Measurements from ENCODE around the gene HDAC2. TPM values are rescaled to one million over a fixed set of nuclear protein-coding genes. Genes with fewer than 3 reads are reported as not detected.

The HDAC2 gene
- total and polyA plus RNA-seq, 2 experiments from 2014 or later = 343 to 355 TPM

GRCh38 chr6:113903666-113904330 is 67.2 kb downstream of the HDAC2 start (continued):
- TF ChIP-seq ZNF462 (CRISPR knock-in tag; IDR thresholded peaks at IDR 0.05) = no peak
- no peak for TF ChIP-seq STAT1 (IDR thresholded peaks at IDR 0.05; ENCODE audit: unreplicated experiment)
- no peak for TF ChIP-seq NANOG (IDR thresholded peaks at IDR 0.05; ENCODE audit: borderline replicate concordance)
- no peak for TF ChIP-seq ZNF331 (CRISPR knock-in tag; IDR thresholded peaks at IDR 0.05; ENCODE audit: low read depth)
- no peak for TF ChIP-seq CREB1 (CRISPR knock-in tag; IDR thresholded peaks at IDR 0.05; ENCODE audit: low read depth)

GRCh38 chr6:113901482-113901881 is 69.5 kb downstream of the HDAC2 start:
- peaks cover 3% of the 10 kb centered on the region for H3K27me3 Mint-ChIP-seq (ENCODE audit: insufficient read depth, low read depth, poor library complexity)
- Histone ChIP-seq H3K36me3 (ENCODE audit: insufficient read depth) (no peaks in the 10 kb centered on the region), H3K9me2 (ENCODE audit: insufficient read depth) (peaks cover 8% of the 10 kb centered on the region), H3K79me2 (replicated peaks; ENCODE audit: insufficient read depth) (no peaks in the 10 kb centered on the region), H4K20me1 (replicated peaks; ENCODE audit: insufficient read depth) (no peaks in the 10 kb centered on the region), H3K27me3 (ENCODE audit: insufficient read depth) (no peaks in the 10 kb centered on the region), H3K27ac (ENCODE audit: low read depth) (no peak overlapping the region), H3K4me3 (no peak overlapping the region), H3K4me2 (no peak overlapping the region), H3F3A (replicated peaks; ENCODE audit: low read depth) (no peaks in the 10 kb centered on the region), H2AFZ (no peak overlapping the region), H3K4me1 (ENCODE audit: insufficient read depth) (no peaks in the 10 kb centered on the region)
- no peak overlapping the region for H3K4me3 Mint-ChIP-seq
- DNase-seq (ENCODE audit: low spot score) = no peak
- no peak for ATAC-seq
- H3K27ac Mint-ChIP-seq = no peak overlapping the region
- no peaks in the 10 kb centered on the region for H3K36me3 Mint-ChIP-seq (ENCODE audit: low read depth)
- H3K9me3 Mint-ChIP-seq = peaks cover 7% of the 10 kb centered on the region; the same call in 2 of the 3 replicates
- peaks cover 3% of the 10 kb centered on the region; the same call in 2 of the 3 replicates for H3K4me1 Mint-ChIP-seq
- no peak for TF ChIP-seq ETS1 (IDR thresholded peaks at IDR 0.05)
- TF ChIP-seq CREB1 (CRISPR knock-in tag; IDR thresholded peaks at IDR 0.05; ENCODE audit: low read depth) = no peak
- TF ChIP-seq ZNF462 (CRISPR knock-in tag; IDR thresholded peaks at IDR 0.05) = no peak
- TF ChIP-seq EZH2phosphoT487 (IDR thresholded peaks at IDR 0.05; ENCODE audit: unreplicated experiment) = no peak
